ENCODE results near the gene MAGOHB. TPM values are rescaled to one million over a fixed set of nuclear protein-coding genes. Genes with fewer than 3 reads are reported as not detected.
A peak's percentile ranks its signal among the peaks of the same experiment; 100 is the strongest.

The MAGOHB gene
- total RNA-seq, 3 donors from 2014 or later (not counting 1 experiment from before 2014, with no cell fraction given) = 13.0 to 16.3 (median 13.1) TPM

GRCh38 chr12:10559244-10559643 lies 54.2 kb downstream of the MAGOHB start:
- H3K27ac Mint-ChIP-seq = peak overlapping the region; percentile 77 to 80
- no CpG with 5 or more reads among the region's 2 CpGs for WGBS (ENCODE audit: insufficient coverage)

GRCh38 chr12:10558789-10559188 lies 54.6 kb downstream of the MAGOHB start:
- no peak for TF ChIP-seq CTCF (IDR thresholded peaks at IDR 0.05)
- Histone ChIP-seq H3K27me3 (ENCODE audit: control insufficient read depth, insufficient read depth, low read length) (no peaks in the 10 kb centered on the region), H3K27ac (ENCODE audit: low read length) (peak overlapping the region; percentile 63), H3K4me1 (ENCODE audit: control insufficient read depth, insufficient read depth, low read length) (peaks cover 40% of the 10 kb centered on the region), H3K4me3 (ENCODE audit: low read length) (no peak overlapping the region), H3K9me3 (ENCODE audit: control insufficient read depth, insufficient read depth, low read length) (no peaks in the 10 kb centered on the region), H3K36me3 (ENCODE audit: control insufficient read depth, insufficient read depth, low read length) (no peaks in the 10 kb centered on the region)
- Mint-ChIP-seq H3K9me3 (peaks cover 0 to 2% of the 10 kb centered on the region in 2 donors), H3K27me3 (ENCODE audit: low read depth in 2 of 2) (no peaks in the 10 kb centered on the region), H3K4me3 (peak overlapping the region; percentile 45), H3K36me3 (no peaks in the 10 kb centered on the region), H3K27ac (peak overlapping the region; percentile 77 to 80), H3K4me1 (peaks cover 62 to 64% of the 10 kb centered on the region in 2 donors)
- peak in 1 of 2 donors; percentile 35 for DNase-seq
- intact Hi-C loops (cut with micrococcal nuclease) = loop anchor here (1.0 to 5.0 kb wide), 3 partner anchors 106 to 322 kb away; partner anchors contain the start of gene KLRC1
- WGBS (ENCODE audit: insufficient coverage) = 71% methylated on average over 3 of the region's 3 CpGs
- ATAC-seq = no peak

More at GRCh38 chr12:10559244-10559643, 54.2 kb downstream of the MAGOHB start:
- H3K4me1 ChIP-seq (ENCODE audit: control insufficient read depth, insufficient read depth, low read length) = peaks cover 38% of the 10 kb centered on the region
- H3K9me3 ChIP-seq (ENCODE audit: control insufficient read depth, insufficient read depth, low read length) = no peaks in the 10 kb centered on the region
- ATAC-seq = peak; percentile 46 to 69 (median 69)
- peaks cover 58 to 59% of the 10 kb centered on the region in 2 donors for H3K4me1 Mint-ChIP-seq
- no peaks in the 10 kb centered on the region for H3K27me3 ChIP-seq (ENCODE audit: control insufficient read depth, insufficient read depth, low read length)
- DNase-seq = peak in 1 of 2 donors; percentile 73
- H3K9me3 Mint-ChIP-seq = peaks cover 0 to 2% of the 10 kb centered on the region in 2 donors
- peak overlapping the region; percentile 52 for H3K27ac ChIP-seq (ENCODE audit: low read length)
- no peaks in the 10 kb centered on the region for H3K36me3 ChIP-seq (ENCODE audit: control insufficient read depth, insufficient read depth, low read length)
- H3K4me3 ChIP-seq (ENCODE audit: low read length) = peak overlapping the region; percentile 14
- intact Hi-C loops (cut with micrococcal nuclease) = loop anchor here (5.0 kb wide), 2 partner anchors 107 to 162 kb away; partner anchors contain the start of gene KLRC1
- H3K36me3 Mint-ChIP-seq = no peaks in the 10 kb centered on the region
- peak overlapping the region; percentile 67 for H3K4me3 Mint-ChIP-seq
- H3K27me3 Mint-ChIP-seq (ENCODE audit: low read depth in 2 of 2) = no peaks in the 10 kb centered on the region
- TF ChIP-seq CTCF (IDR thresholded peaks at IDR 0.05) = no peak

- H3K4me3 Mint-ChIP-seq = peak overlapping the region; percentile 45
- H3K27me3 Mint-ChIP-seq (ENCODE audit: low read depth in 2 of 2) = no peaks in the 10 kb centered on the region
- no peak for TF ChIP-seq CTCF (IDR thresholded peaks at IDR 0.05)
- peaks cover 40% of the 10 kb centered on the region for H3K4me1 ChIP-seq (ENCODE audit: control insufficient read depth, insufficient read depth, low read length)
- intact Hi-C loops (cut with micrococcal nuclease) = loop anchor here (1.0 to 5.0 kb wide), 3 partner anchors 106 to 322 kb away; partner anchors contain the start of gene KLRC1
- ATAC-seq (no peak), DNase-seq (peak in 1 of 2 donors; percentile 18)
- no peak overlapping the region for H3K4me3 ChIP-seq (ENCODE audit: low read length)
- peak overlapping the region; percentile 77 to 80 for H3K27ac Mint-ChIP-seq
- no peaks in the 10 kb centered on the region for H3K36me3 ChIP-seq (ENCODE audit: control insufficient read depth, insufficient read depth, low read length)
- peaks cover 67 to 69% of the 10 kb centered on the region in 2 donors for H3K4me1 Mint-ChIP-seq
- no peaks in the 10 kb centered on the region for H3K27me3 ChIP-seq (ENCODE audit: control insufficient read depth, insufficient read depth, low read length)
- no peaks in the 10 kb centered on the region for H3K36me3 Mint-ChIP-seq
- H3K9me3 ChIP-seq (ENCODE audit: control insufficient read depth, insufficient read depth, low read length) = no peaks in the 10 kb centered on the region
- 78% methylated on average over 2 of the region's 3 CpGs for WGBS (ENCODE audit: insufficient coverage)
- peaks cover 0 to 4% of the 10 kb centered on the region in 2 donors for H3K9me3 Mint-ChIP-seq
- peak overlapping the region; percentile 63 for H3K27ac ChIP-seq (ENCODE audit: low read length)
Observed at GRCh38 chr12:10558301-10558700, 55.1 kb downstream of the MAGOHB start.
